ENCODE measurements around the gene VSX2. TPM values are rescaled to one million over a fixed set of nuclear protein-coding genes. Genes with fewer than 3 reads are reported as not detected.

The VSX2 gene
- total and polyA plus RNA-seq, 5 experiments from 2014 or later = not detected

Other genes starting within 250 kb of the VSX2 start
- 10 to 100 TPM; 16.2 to 18.6 TPM for gene ENTPD5, start 220.2 kb upstream of the VSX2 start, total RNA-seq
- 1 to 10 TPM; 5.1 to 5.8 (median 5.3) TPM for gene ENTPD5, start 220.2 kb upstream of the VSX2 start, polyA plus RNA-seq
- gene BBOF1, start 220.1 kb upstream of the VSX2 start, total RNA-seq = 1 to 10 TPM; 3.0 to 4.4 TPM
- 1 to 10 TPM; 3.8 to 9.4 (median 3.8) TPM for gene BBOF1, start 220.1 kb upstream of the VSX2 start, polyA plus RNA-seq
- gene ALDH6A1, start 155.0 kb upstream of the VSX2 start, total RNA-seq = 10 to 100 TPM; 19.1 to 19.3 TPM
- gene ALDH6A1, start 155.0 kb upstream of the VSX2 start, polyA plus RNA-seq = 10 to 100 TPM; 18.9 to 28.6 (median 23.1) TPM
- 10 to 100 TPM in 1 of 2 experiments, 1 to 10 TPM in 1; 9.6 to 11.1 TPM for gene LIN52, start 154.5 kb upstream of the VSX2 start, total RNA-seq
- 10 to 100 TPM in 2 of 3 donors, 1 to 10 TPM in 1; 9.5 to 16.1 (median 13.6) TPM for gene LIN52, start 154.5 kb upstream of the VSX2 start, polyA plus RNA-seq
- 100 to 1,000 TPM; 109 to 116 TPM for gene ABCD4, start 63.5 kb downstream of the VSX2 start, total RNA-seq
- 10 to 100 TPM; 20.2 to 24.0 (median 21.0) TPM for gene ABCD4, start 63.5 kb downstream of the VSX2 start, polyA plus RNA-seq
- not detected for gene VRTN, start 109.0 kb downstream of the VSX2 start, total RNA-seq
- not detected for gene VRTN, start 109.0 kb downstream of the VSX2 start, polyA plus RNA-seq
- under 1 TPM; 0.13 to 0.30 TPM for gene SYNDIG1L, start 186.8 kb downstream of the VSX2 start, total RNA-seq
- gene SYNDIG1L, start 186.8 kb downstream of the VSX2 start, polyA plus RNA-seq = under 1 TPM in 1 of 3 donors, not detected in 2; 0.09 TPM